Ammon's horn (tissue), 1 donor: ENCODE data around the gene INHBC.
"Not testable (repeated sequence)": the region's sequence is repeated elsewhere in the genome, so short reads cannot be mapped to it uniquely, and the experiment has no call there.

Experiments
- DNase-seq: peaks from one replicate; pipeline ENCODE4 v3.0.0-alpha.2; 2016; ENCODE audit warnings: low spot score

The INHBC gene

DNA sequence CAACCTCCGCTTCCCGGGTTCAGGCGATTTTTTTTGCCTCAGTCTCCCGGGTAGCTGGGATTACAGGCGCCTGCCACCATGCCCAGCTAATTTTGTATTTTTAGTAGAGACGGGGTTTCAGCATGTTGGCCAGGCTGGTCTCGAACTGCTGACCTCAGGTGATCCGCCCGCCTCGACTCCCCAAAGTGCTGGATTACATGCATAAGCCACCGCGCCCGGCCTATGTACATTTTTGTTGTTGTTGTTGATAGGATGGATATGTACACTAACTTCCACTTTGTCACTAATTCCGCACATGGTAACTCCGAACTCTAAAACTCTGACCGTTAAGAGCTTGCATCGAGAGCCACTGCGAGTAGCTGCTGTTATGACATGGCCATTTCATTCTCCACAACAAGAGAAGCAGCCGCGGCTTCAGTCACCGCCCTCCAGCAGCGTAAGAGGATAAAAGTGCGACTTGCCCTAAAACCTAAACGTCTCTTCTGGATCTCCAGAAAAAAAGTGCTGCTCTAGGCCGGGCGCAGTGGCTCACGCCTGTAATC lies 52.5 kb downstream of the INHBC start:
- no peak for DNase-seq

DNA sequence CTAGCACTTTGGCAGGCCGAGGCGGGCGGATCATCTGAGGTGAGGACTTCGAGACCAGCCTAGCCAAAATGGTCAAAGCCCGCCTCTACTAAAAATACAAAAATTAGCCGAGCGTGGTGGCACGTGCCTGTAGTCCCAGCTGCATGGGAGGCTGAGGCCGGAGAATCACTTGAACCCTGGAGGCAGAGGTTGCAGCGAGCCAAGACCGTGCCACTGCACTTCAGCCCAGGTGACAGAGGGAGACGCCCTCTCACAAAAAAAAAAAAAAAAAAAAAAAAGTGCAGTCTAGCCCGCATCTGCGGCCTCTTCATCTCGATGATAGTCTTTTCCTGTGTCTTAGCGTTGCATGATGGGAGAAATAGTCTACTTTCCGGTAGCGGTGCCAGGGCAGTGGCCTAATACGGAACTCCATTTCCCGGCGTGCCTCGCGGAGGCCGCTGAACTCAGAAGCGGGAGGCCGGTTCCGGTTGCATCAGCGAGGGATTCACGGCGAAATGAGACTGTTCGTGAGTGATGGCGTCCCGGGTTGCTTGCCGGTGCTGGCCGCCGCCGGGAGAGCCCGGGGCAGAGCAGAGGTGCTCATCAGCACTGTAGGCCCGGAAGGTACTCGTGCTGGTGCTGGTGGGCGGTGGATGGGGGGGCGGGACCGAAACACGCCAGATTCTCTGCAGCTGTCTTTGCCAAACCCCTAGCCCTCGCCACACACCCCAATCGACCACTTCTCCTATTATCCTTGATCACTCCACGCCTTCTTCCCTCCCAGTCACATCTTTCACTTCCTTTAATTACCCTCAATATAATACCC lies 53.2 kb downstream of the INHBC start, which contains the start of gene MARS1:
TSS of gene MARS1 (plus strand) at position 472 of the 805 bp plus-strand sequence. CDS start at position 495, 23 bp downstream.
- DNase-seq = peak; percentile 98

DNA sequence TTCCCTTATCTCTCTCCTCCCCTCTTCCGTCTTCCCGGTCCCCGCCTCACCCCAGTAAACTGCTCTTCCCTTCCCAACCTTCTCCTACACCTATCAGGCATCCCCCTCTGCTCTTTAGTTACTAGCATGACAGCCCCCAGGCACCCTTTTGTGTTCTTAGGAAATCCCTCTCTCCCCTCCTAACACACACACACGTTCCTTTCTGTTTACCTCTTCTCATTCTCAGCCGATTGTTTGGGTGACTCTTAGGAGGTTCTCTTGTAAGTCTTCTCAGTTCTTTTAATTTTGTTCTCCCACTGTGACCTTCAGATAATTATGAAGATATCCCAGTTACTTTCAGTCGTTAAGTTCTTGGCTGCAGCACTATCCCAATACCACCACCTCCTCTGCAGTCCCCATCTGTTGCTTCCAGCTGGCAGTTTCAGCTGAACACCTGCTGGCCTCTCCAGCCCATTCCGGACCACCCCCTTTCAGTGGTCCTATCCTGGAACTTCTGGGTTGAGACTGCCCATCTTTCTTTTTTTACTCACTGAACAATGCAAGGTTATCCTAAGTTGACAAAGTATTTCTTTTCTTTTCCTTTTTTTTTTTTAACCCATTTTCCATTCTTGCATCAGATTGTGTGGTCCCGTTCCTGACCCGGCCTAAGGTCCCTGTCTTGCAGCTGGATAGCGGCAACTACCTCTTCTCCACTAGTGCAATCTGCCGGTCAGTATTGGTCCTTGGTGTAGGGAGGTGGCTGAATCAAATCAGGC lies 54.0 kb downstream of the INHBC start:
- no peak for DNase-seq

DNA sequence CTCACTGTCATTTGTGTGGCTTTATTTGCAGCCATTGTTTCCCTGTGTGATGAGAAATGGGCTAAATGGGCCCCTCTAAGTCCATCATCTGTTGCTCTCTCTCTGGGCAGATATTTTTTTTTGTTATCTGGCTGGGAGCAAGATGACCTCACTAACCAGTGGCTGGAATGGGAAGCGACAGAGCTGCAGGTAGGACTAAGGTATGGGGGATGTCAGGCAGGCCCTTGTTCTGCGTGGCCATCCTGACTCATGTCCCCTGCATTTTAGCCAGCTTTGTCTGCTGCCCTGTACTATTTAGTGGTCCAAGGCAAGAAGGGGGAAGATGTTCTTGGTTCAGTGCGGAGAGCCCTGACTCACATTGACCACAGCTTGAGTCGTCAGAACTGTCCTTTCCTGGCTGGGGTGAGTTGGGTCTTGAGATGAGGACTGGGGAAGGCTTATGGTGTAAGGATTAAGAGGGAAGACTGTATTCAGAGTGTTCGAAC lies 54.6 kb downstream of the INHBC start:
- DNase-seq = no peak

DNA sequence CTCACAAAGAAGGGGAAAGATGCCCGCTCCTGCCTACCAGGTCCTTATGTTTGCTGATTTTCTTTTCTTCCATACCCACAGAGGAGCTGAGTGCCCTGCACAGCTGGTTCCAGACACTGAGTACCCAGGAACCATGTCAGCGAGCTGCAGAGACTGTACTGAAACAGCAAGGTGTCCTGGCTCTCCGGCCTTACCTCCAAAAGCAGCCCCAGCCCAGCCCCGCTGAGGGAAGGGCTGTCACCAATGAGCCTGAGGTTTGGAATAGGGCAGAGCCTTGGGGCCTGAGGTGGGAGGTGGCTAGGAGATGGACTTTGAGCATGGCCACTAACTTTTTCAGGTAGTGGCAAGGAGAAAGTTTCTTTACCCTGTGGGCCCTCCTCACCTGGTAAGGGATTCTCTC lies 55.5 kb downstream of the INHBC start:
- DNase-seq = no peak

DNA sequence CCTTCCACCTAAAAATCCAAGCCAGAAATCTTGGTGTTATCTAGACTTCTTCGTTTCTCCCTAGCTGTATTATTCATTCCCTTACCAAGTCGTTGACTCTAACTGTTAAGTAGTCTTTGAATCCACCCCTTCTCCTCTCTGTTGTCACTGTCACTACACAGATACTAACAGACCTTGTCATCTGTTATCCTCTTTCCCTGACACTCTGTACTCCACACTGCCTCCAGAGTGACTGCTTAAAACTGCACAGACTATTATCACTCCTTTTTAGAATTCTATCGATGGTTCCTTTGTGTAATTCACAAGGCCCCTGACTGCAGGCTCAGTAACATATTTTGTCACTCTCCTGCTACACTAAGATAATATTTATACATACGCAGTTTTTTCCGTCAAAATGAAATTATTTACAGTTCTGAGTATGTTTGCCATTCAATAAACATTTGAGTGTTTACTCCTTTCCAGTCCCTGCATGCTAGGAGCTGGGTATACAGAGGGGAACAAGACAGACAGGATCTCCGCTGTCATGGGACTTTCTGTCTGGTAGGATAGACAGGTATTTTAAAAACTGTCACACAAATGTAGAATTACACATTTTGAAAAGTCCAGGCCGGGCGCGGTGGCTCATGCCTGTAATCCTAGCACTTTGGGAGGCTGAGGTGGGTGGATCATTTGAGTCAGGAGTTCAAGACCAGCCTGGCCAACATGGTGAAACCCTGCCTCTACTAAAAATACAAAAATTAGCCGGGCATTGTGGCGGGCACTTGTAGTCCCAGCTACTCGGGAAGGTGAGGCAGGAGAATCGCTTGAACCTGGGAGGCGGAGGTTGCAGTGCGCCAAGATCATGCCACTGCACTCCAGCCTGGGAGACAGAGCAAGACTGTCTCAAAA lies 57.1 kb downstream of the INHBC start:
- peak; percentile 28 for DNase-seq

DNA sequence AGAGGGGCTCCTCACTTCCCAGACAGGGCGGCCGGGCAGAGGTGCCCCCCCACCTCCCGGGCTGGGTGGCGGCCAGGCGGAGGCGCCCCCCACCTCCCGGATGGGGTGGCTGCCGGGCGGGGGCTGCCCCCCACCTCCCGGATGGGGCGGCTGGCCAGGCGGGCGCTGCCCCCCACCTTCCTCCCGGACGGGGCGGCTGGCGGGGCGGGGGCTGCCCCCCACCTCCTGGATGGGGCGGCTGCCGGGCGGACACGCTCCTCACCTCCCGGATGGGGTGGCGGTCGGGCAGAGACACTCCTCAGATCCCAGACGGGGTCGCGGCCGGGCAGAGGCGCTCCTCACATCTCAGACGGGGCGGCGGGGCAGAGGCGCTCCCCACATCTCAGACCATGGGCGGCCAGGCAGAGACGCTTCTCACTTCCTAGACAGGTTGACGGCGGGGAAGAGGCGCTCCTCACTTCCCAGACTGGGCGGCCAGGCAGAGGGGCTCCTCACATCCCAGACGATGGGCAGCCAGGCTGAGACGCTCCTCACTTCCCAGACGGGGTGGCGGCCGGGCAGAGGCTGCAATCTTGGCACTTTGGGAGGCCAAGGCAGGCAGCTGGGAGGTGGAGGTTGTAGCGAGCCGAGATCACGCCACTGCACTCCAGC lies 60.6 kb downstream of the INHBC start:
- not testable (repeated sequence) for DNase-seq

DNA sequence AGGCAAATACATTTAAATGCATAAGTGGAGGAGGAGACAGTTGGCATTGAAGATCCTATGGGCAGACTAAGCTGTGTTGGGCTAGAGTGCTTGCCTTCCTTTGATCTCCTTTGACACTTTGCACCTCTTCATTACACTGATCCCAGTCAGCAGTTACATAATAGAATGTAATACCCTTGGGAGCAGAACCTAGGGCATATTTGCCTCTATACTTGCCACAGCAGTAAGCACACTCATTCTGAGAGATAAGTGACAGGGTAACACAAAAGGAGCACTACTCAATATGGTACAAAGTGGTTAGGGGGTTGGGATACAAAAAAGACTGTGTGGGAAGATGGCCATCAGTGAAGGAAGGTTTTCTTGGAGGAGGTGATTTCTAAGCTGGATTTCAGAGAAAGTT lies 62.2 kb downstream of the INHBC start:
- DNase-seq = no peak

DNA sequence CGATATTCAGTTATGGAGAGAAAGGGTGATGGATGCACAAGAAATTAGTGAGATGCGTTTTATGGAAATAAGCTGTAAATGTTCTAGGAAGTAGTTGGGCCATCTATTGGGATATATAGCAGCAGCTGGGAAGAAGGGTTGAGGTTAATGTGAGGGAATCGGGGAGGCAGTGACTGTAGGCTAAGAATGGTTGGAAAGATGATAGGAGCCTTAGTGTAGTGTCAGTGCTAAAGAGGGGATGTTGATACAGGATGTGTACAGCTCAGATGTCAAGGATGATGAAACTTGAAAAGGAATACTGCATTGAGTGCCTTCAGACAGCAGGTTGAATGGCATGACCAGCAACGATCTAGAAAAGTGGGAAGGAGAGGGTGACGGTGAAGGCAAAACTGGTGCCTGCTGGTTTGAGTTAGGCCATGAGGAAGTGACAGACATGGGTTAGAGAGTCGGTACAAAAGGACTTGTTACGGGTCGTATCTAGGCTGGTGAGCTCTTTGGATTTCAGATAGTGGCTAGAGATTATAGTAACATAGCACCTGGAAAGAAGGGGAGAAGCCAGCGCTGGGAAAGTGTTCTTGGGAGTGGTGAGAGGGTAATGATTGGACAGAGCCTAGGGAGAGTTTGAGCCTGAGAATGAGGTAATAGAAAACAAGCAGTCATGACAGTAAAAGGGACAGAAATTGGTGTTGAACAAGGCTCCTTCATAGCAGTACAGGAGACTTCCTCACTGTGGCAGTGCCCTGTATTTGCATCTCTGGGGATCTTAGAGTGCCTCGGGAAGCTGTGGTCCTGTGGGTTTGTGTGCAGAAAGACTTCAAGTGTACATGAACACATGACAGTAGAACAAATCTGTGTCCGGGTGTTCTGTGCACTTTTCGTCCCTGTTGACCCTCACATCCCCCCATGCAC lies 62.9 kb downstream of the INHBC start:
- no peak for DNase-seq

DNA sequence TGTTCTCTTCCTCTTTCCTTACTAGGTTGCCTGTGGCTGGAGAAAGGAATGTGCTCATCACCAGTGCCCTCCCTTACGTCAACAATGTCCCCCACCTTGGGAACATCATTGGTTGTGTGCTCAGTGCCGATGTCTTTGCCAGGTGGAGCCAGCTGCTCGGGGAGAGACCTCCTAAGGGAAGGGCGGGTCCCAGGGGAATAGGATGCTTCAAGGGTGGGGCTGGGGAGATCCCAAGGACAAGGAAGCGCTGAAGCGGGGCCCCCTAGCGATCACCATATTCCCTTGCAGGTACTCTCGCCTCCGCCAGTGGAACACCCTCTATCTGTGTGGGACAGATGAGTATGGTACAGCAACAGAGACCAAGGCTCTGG lies 63.5 kb downstream of the INHBC start:
- DNase-seq = no peak

DNA sequence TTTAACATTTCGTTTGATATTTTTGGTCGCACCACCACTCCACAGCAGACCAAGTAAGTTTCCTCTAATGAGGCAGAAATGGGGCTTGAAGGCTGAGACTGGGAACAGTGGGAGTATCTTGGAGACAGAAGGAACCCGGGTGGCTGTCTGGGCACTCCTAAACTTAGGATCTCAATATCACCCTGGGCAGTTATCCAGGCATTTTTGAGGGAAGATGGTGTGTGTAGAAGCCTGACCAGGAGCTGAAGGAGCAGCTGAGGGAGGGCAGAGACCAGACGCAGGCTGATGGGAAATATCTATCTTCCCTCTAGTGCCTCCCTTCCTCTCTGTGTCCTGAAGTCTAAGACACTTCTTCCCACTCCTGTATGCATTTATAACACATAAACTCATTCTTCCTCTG lies 64.0 kb downstream of the INHBC start:
- DNase-seq = no peak

DNA sequence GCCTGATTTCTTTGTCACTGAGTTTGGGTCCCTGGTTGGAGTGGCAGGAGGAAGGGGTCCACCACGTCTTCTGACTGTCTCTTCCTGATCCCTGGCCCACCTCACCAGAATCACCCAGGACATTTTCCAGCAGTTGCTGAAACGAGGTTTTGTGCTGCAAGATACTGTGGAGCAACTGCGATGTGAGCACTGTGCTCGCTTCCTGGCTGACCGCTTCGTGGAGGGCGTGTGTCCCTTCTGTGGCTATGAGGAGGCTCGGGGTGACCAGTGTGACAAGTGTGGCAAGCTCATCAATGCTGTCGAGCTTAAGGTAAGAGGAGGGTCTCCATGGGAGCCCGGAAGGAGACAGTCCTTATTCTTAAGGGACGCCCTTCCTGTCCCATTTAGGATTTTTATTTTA lies 65.6 kb downstream of the INHBC start:
- no peak for DNase-seq
